Coronary artery (tissue), 2 donors: ENCODE results near the gene LYSMD1.

Experiments used
- DNase-seq: peaks from one replicate; pipeline ENCODE4 v3.0.0-alpha.2; 2017; ENCODE audit warnings: low spot score
- H3K27ac ChIP-seq, 2 donors: fragments of 200-600 bp; sonication (generic); one replicate each; pipeline ENCODE4 v1.5.1; 2016 to 2019
- H3K4me3 ChIP-seq: fragments of 200-600 bp; sonication (generic); 2 replicates; pipeline ENCODE4 v1.5.1; 2016; ENCODE audit warnings: mild to moderate bottlenecking, moderate library complexity
- CTCF ChIP-seq: fragments of 200-600 bp; sonication (generic); IDR thresholded peaks from one replicate; pipeline ENCODE4 v1.5.1; 2019; ENCODE audit warnings: antibody characterized with exemption

LYSMD1 gene

GRCh38 chr1:151171190-151171589 lies 5.5 kb upstream of the LYSMD1 start:
- Histone ChIP-seq H3K4me3 (no peak overlapping the region), H3K27ac (no peak overlapping the region)
- TF ChIP-seq CTCF = no peak
- no peak for DNase-seq

- no peak for DNase-seq
- H3K27ac ChIP-seq = no peak overlapping the region
- peak overlapping the region; percentile 77 for H3K4me3 ChIP-seq
- TF ChIP-seq CTCF = no peak
Measured at GRCh38 chr1:151167116-151167515, 1.4 kb upstream of the LYSMD1 start.

GRCh38 chr1:151166505-151166956 lies 829 bp upstream of the LYSMD1 start:
- H3K27ac ChIP-seq = peak overlapping the region; percentile 31 to 93
- TF ChIP-seq CTCF = no peak

GRCh38 chr1:151165281-151165737 lies 393 bp downstream of the LYSMD1 start:
- no peak for TF ChIP-seq CTCF
- peak overlapping the region; percentile 77 for H3K4me3 ChIP-seq
- H3K27ac ChIP-seq = peak overlapping the region; percentile 84 to 93
- peak; percentile 87 for DNase-seq

More at GRCh38 chr1:151166505-151166956, 829 bp upstream of the LYSMD1 start:
- H3K4me3 ChIP-seq = peak overlapping the region; percentile 77
- DNase-seq = no peak

DNA sequence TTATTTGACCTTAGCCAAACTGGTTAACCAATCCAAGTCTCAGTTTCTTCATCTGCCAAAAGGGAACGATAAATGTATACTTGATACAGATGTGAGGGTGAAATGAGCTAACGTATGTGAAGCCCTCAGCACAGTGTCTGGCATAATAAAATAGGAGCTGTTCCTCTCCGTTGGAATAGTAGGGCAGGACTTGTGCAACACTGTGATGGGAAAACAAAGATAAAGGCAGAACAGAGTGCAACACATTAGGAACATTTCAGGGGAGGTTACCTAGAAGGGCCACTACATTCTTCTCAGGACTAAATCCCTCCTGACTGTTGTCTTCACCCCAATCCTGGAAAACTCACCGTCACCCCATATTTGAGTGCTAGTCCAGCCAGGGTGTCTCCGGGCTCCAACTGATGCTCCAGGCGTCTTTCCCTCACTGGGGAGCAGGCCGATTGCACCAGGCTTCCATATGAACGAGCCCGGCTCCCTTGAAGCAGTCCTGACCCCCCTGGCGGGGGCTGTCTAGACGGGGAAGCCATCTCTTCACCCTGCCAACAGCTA lies 896 bp downstream of the LYSMD1 start:
- DNase-seq = no peak
- Histone ChIP-seq H3K27ac (peak overlapping the region; percentile 84 to 93), H3K4me3 (peak overlapping the region; percentile 77)
- no peak for TF ChIP-seq CTCF

DNA sequence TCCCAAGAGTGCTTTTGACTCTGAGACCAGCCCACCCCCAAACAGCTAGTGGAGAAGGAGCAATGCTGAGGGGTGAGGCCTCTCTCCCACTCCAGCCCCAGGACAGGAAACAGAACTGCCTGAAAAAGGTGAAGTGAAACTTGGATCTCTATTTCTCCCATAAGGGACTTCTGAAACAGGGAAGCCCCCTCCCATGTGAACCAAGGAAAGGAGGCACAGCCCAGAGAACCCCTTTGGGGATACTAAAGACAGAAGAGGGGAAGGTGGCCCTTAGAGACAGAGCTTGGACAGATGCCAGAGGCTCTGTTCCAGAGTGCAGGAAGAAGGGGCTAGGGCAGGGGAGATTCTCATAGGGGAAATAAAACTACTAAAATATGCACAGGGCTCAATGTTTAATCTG lies 6.3 kb downstream of the LYSMD1 start:
- no peak for DNase-seq
- Histone ChIP-seq H3K4me3 (no peak overlapping the region), H3K27ac (peak overlapping the region in 1 of 2 donors; percentile 39)
- no peak for TF ChIP-seq CTCF

- DNase-seq = peak; percentile 68
- no peak for TF ChIP-seq CTCF
- no peak overlapping the region for H3K4me3 ChIP-seq
- H3K27ac ChIP-seq = peak overlapping the region in 1 of 2 donors; percentile 39
Measured at GRCh38 chr1:151158751-151159251, 6.9 kb downstream of the LYSMD1 start.
